NCI-H146 treated with DMSO at 0.1 percent for 48 hours (cell line): Measurements from ENCODE around the gene EFHB.
"Not testable (repeated sequence)": the region's sequence is repeated elsewhere in the genome, so short reads cannot be mapped to it uniquely, and the experiment has no call there.

Experiments
- DNase-seq: peaks from one replicate; lab custom pipeline; 2025; ENCODE audit not compliant: unreplicated experiment; lab: John Stamatoyannopoulos, UW

Gene EFHB

DNA sequence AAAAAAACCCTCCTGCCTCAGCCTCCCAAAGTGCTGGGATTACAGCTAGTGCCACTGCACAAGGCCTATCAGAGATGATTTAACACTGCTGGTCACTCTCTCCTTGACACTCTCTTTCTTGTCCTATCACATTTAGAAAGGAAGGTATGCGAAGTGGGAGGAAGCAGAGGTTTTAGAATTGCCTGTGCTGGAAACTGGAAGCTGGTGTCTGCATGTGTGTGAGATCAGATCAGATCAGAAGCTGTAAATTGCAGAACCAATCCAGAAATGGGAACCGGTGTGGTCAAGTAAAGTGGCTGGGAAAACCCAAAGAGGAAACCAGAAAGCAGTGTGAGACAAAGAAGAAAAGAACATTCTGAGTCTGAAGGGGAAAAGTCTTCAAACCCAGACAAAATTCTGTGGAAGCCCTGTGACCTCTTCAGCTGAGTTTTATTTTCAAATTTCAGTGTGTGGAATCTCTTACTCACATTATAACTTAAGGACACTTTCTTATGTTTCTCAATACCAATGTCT is 2.8 kb downstream of the EFHB start:
- no peak for DNase-seq

DNA sequence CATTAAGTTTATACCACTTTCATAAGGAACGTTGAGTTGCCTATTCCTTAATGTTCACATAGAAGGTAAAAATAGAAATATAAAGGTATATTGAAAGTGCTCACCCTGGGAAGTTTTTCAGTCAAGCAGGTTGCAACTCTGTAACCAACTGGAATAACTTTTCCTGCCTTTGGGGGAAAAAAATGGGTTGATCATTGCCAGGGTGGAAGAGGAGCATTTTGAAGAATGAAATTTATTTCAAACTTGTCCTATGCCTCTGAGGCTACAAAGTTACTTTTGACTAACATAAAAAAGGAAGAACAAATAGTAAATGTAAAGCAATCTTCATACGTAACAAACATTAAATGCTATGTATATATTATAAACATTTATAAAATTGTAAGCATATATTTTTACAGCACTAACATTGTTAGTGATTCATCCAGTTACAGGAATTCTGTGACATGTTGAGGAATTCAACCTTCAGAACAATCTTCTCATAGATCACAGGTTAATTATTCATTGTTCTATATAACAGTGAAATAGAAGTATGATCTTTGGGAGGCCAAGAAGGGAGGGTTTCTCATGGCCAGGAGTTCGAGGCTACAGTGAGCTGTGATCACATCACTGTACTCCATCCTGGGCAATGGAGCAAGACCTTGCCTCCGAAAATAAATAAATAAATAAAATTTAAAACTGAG is 13.5 kb downstream of the EFHB start:
- DNase-seq: no peak

DNA sequence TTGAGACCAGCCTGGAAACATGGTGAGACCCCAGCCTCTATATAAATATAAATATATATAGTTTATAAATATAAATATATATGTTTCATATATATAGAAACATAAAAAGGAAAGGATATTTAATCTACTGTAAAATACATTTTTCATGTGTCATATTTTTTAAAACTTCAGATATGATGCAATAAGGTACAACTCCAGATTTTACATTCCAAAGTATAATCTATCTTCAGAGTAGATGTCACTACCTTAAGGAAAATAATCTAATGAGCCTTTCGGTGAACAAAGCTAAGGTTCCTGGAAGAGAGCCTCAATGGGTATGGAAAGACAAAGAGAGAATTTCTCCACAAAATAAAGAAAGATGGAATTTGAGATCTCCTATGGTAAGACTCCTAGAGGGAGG is 16.9 kb downstream of the EFHB start:
- DNase-seq: no peak

DNA sequence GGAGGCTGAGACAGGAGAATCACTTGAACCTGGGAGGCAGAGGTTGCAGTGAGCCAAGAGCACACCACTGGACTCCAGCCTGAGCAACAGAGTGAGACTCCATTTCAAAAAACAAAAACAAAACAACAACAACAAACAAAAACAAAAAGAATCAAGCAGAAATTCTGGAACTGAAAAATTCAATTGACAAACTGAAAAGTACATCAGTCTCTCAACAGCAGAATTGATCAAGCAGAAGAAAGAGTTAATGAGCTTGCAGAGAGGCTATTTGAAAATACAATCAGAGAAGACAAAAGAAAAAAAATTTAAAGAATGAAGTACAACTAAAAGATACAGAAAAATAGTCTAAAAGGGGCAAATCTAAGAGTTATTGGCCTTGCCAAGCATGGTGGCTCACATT is 22.6 kb downstream of the EFHB start:
- no peak for DNase-seq

DNA sequence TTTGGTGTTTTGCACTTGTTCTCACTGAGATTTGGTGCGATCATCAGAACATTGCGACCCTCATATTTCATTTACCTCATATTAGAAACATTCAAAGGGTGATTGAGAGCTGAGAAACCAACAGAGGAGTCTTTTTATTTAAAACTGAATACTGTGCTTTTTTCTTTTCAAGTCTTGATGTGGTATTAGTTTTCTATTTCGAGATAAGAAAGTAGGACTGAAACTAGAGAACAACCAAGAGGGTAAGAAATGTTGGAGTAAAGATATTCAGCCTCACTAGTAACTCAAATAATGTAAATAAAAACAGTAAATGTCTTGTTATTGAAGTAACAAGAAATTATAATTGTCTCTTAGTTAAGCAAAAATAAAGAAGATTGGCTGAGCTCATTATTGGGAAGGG is 26.5 kb downstream of the EFHB start:
- no peak for DNase-seq

DNA sequence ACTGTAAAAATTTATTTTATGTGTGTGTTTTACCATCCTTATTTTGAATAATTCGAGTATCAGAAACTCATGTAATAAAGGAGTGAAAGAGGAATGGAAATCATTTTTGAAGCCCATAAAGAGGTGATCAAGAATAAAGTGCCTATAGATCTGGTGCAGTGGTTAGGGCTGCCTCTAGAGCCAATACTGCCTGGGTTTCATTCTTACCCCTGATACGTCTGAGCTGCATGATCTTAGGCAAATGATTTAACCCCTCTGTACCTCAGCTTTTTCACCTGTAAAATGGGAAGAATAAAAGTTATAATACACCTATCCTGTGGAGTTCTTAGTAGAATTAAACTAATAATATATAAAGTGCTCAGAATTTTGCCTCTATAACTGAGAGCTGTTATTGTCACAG is 30.4 kb downstream of the EFHB start:
- no peak for DNase-seq

DNA sequence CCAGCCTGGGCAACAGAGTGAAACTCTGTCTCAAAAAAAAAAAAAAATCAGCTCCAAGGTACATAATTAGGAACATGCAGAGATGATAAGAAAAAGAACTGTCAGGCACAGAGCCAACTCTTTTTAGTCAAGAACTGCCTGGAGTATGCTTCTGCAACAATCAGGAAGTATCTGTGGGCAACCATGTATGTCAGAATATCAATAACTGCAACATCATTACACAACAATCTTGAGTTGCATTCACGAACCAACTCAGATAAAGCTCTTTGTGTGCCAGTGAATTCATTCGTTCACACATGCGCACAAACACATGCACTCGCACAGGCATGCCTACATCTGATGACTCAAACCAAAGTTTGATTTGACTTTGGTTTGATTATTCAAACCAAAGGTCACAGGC is 32.1 kb downstream of the EFHB start:
- no peak for DNase-seq

DNA sequence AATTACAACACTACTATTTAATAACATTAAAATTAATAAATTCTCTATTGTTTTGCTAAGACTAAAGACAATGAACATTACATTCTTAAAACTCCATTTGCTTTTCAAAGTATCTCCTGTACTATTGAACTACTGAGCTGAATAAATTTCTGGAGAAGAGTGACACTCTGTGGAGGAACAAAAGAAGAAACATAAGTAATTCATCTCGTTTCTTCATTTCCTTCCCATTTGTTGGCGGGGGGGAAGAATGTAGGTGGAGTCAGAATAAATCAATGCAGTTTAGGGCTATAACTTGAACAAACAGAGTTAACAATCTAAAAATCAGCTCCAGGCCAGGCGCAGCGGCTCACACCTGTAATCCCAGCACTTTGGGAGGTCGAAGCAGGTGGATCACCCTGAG is 32.7 kb downstream of the EFHB start:
- no peak for DNase-seq

DNA sequence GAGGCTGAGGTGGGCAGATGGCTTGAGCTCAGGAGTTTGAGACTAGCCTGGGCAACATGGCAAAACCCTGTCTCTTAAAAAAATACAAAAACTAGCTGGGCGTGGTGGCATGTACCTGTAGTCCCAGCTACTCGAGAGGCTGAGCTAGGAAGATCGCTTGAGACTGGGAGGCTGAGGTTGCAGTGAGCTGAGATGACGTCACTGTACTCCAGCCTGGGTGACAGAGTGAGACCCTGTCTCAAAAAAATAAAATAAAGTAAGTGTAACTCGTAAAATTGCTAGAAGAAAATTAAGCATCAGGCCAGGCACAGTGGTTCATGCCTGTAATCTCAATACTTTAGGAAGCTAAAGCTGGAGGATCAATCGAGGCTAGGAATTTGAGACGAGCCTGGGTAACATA is 34.2 kb downstream of the EFHB start:
- DNase-seq: not testable (repeated sequence)

DNA sequence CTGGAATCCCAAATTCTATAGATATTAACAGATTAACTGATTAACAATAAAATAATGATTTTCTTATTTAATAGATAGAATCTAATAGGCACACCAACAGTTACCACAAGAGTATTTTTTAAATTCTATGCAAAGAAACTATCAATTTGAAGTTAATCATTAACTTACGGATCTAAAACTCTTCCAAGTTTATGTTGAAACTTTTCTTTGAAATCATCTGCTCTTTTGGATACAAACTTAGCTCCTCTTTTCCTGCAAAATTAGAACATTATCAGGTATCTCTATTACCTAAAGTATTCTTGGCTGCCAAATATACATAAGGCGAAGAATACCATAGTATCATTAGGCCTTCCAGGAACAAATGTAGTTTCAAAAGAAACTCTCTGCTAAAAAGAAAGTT is 34.8 kb downstream of the EFHB start:
- no peak for DNase-seq

DNA sequence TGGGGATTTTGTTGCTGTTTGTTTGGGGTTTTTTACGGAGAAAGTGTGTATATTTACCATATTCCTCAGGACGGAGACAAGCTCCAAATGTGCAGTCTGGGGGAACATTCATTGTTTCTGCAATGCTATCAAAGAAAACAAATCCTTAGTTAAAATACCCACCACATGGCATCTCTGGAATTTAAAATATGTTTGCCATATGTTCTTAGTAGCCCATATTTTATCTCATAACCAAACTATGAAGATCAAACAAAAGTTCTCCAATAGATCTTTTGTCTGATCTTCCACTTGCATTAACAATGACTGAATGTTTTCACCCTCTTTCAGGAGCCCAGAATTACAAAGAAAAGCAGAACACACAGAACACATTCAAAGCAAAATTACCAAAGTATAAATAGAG is 35.3 kb downstream of the EFHB start:
- DNase-seq: no peak

DNA sequence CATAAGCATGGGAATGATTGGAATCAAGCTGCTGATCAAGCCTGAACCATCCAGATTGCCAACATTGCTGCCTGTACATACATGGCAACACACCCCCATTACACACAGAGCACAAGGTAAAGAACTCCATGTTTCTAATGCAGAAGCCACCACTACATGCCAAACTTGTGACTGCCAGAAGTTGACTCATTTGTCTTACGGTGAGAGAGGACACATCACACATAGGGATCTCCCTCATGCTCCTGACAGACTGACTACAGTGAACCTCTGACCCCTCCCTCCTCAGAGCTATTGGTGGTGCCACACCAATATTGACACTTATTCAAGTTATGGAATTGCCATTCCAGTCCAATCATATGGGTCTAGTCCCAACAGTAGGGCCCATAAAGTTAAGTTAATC is 42.3 kb downstream of the EFHB start:
- no peak for DNase-seq

DNA sequence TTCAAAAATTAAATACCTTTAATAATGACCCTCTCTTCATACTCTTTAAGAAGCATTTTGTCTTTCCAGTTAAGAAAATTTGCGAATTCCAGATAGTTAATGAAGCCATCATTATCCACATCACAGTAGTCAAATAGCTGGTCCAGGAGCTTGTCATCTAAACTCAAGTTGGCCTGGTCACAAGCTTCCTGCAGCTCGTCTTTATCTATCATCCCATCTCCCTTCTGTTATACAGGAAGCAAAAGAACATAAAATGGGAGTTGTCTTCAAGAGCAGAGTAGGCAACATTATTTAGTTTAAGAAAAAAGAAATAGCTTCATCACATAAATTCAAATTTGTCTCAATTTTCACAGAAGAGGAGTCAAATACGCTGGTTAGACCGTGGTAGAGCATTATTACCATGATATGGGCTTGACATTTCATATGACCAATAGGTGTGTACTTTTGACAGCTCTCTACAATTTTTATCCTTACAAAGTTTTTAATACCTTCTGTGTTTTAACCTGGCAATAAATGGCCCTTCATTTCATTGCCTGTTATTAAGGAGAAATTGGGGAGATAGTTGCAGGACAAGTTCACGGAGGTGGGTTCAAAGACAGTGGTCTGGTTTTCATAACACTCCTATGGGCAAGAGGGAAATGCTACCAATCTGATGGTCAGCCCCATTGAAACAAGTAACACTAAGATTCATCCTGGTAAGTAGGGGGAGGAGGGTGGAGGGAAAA is 45.4 kb downstream of the EFHB start:
- DNase-seq: no peak

DNA sequence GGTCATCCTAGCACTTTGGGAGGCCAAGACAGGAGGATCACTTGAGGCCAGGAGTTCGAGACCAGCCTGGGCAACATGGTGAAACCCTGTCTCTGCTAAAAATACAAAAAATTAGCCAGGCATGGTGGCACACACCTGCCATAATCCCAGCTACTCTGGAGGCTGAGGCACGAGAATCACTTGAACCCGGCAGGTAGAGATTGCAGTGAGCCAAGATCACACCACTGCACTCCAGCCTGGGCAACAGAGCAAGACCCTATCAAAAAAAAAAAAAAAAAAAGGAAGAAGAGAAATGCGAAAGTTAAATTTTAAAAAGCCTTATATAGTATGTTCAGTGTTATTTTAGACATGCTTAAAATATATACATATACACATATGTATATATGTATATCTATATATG is 46.9 kb downstream of the EFHB start:
- DNase-seq: not testable (repeated sequence)

DNA sequence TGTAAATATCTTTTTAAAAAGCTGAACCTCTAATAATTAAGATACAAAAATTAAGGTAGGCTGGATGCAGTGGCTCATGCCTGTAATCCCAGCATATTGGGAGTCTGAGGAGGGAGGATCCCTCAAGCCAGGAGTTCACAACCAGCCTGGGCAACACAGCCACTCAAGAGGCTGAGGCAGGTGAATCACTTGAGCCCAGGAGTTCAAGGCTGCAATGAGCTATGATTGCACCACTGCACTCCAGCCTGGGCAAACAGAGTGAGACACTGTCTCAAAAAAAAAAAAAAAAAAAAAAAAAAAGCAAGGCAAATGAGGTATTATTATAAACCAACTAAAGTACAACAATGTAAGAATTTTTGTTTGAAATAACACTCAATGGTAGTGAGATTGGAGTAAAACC is 47.6 kb downstream of the EFHB start:
- DNase-seq: no peak

DNA sequence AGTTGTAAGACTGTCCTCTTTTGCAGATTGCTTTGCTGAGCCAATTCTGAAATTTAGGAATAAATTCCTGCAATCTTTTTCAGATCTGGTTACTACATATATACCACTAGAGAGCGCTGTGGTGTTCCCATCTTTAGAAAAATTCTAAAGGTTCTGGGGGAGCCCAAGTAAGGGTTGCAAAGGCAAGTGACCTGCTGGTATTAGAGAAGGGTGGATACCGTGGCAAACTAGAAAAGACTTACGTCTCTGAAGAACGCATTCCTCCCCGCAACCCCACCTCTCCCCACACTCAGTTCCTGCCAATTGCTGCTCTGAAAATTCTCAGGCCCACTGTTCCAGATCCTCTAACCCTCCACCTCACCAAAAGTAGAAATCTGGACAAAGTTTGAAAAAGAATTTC is 48.5 kb downstream of the EFHB start:
- DNase-seq: no peak

DNA sequence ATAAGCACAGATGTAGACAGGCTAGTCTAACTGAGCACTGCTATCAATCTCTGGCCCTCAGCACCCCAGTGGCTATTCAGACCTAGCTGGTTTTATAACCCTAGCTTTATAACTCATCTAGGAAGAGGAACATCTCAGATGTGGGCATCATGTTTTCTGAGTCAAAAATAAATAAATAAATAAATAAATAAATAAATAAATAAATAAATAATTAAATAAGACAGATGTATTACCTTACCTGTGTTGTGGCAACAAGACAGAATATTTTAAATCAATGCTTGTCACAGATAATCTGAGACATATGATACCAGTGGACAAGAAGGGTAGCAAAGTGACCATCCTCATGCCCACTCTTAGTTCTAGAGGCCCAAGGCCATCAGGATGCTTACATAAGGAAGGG is 52.2 kb downstream of the EFHB start:
- no peak for DNase-seq

DNA sequence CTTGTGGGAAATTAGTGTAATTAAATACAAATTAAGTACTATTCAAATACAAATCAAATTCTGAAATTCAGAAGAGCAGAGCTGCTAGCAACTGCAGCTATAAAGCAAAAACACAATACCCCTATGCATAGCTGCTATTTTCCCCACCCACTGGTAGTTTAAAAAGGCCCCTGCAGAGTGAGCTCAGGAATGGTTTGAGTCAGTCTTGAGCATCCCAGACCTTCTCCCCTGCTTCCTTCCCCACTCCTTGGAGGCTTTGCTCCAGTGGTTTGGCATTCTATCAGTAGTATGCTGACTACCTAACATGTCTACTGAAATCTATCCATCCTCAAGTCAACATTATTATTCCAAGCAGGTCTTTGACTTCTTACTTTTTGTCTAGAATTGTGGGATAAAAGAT is 53.0 kb downstream of the EFHB start:
- DNase-seq: no peak

DNA sequence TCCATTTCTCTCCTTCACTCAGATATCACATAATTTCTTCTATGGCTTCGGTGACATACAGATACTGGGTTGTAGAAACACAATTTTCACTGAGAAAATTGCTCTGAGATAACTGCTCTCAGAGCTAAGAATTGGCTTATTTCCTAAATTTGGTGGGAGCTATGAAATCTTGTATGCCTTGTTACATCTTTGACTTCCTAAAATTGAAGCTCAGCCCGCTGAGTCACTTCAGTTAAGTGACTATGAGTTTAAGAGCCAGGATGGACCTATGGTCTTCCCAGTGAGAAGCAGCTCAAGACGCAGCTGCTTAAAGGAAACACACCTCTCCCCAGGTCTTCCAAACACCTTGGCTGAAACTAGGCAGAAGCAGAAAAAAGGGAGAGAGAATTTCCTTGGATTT is 56.4 kb downstream of the EFHB start:
- no peak for DNase-seq

DNA sequence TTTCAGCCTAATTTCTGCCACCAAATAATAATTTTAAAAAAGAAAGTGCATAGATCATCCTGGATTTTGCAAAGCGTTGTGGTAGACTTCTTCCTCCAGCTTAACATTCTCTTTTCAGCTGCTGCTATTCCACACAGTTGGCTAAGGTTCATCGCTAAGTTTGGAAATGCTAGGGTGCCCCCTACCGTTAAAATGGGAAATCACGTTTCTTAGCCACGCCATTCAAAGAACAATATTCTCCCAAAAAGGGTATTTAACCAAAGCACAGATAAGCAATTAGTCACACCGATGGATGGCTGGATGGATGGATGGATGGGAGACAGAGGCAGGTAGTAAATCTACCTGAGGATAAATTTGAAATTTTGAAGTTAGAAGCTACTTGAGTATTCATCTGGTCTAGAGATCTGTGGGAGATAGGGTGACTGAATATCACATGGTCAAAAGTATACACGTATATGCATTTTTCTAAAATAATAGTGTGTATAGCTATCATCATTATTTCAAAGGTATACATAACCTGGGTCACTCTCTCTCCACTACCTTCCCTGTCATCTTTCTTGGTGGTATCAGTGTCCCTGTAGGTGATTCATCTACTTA is 67.2 kb downstream of the EFHB start:
- peak; percentile 35 for DNase-seq

DNA sequence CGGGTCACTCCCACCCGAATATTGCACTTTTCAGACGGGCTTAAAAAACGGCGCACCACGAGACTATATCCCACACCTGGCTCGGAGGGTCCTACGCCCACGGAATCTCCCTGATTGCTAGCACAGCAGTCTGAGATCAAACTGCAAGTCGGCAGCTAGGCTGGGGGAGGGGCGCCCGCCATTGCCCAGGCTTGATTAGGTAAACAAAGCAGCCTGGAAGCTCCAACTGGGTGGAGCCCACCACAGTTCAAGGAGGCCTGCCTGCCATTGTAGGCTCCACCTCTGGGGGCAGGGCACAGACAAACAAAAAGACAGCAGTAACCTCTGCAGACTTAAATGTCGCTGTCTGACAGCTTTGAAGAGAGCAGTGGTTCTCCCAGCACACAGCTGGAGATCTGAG is 78.7 kb downstream of the EFHB start:
- not testable (repeated sequence) for DNase-seq

DNA sequence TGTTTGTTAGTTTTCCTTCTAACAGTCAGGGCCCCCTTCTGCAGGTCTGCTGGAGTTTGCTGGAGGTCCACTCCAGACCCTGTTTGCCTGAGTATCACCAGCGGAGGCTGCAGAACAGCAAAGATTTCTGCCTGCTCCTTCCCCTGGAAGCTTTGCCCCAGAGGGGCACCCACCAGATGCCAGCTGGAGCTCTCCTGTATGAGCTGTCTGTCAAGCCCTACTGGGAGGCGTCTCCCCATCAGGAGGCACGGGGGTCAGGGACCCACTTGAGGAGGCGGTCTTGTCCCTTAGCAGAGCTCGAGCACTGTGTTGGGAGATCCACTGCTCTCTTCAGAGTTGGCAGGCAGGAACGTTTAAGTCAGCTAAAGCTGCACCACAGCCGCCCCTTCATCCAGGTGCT is 87.4 kb downstream of the EFHB start:
- DNase-seq: not testable (repeated sequence)
